Kidney (tissue), 14 donors: ENCODE data around the gene DDX46. TPM values are rescaled to one million over a fixed set of nuclear protein-coding genes. Genes with fewer than 3 reads are reported as not detected.

Experiments
- DNase-seq, 5 donors: peaks; one replicate each; pipeline ENCODE4 v3.0.0-alpha.2; 2013 to 2020
- FAIRE-seq: peaks from 2 replicates; lab custom pipeline; 2012; peaks lifted over from hg19 to GRCh38; lab: Jason Lieb, UNC
- H3K27ac ChIP-seq, 2 donors: one replicate each; pipeline ENCODE4 v1.7.0; 2013; ENCODE audit warnings: low read depth in 2 of 2, low read length in 2 of 2, inconsistent platforms in 1 of 2
- H3K27me3 ChIP-seq: one replicate; pipeline ENCODE4 v1.7.1; 2013; ENCODE audit warnings: low read length, inconsistent platforms; ENCODE audit not compliant: control insufficient read depth, insufficient read depth
- H3K36me3 ChIP-seq, 3 donors: one replicate each; pipeline versions ENCODE4 v1.7.0 to v1.7.1; 2013; ENCODE audit warnings: low read length in 3 of 3, control low read depth in 1 of 3, inconsistent platforms in 1 of 3; ENCODE audit not compliant: insufficient read depth in 3 of 3, control insufficient read depth in 2 of 3
- H3K4me1 ChIP-seq, 3 donors: one replicate each; pipeline versions ENCODE4 v1.7.0 to v1.7.1; 2013; ENCODE audit warnings: low read length in 3 of 3, inconsistent platforms in 1 of 3, low read depth in 1 of 3; ENCODE audit not compliant: control insufficient read depth in 2 of 3, insufficient read depth in 2 of 3
- H3K4me3 ChIP-seq, 3 donors: one replicate each; pipeline versions ENCODE4 v1.7.0 to v1.8.1; 2013; ENCODE audit warnings: low read length in 3 of 3, control low read depth in 1 of 3, inconsistent platforms in 1 of 3
- H3K9ac ChIP-seq, 3 donors: one replicate each; pipeline versions ENCODE4 v1.7.0 to v1.7.1; 2013; ENCODE audit warnings: low read length in 3 of 3, control low read depth in 1 of 3, inconsistent platforms in 1 of 3
- H3K9me3 ChIP-seq, 3 donors: one replicate each; pipeline versions ENCODE4 v1.7.0 to v1.7.1; 2013; ENCODE audit warnings: low read length in 3 of 3, control low read depth in 1 of 3, inconsistent platforms in 1 of 3; ENCODE audit not compliant: control insufficient read depth in 2 of 3, insufficient read depth in 1 of 3
- CTCF ChIP-seq: IDR thresholded peaks from 3 replicates; pipeline ENCODE4 v1.5.1; 2012; ENCODE audit warnings: mild to moderate bottlenecking, moderate library complexity, borderline replicate concordance; ENCODE audit not compliant: insufficient read depth; ENCODE audit errors: extremely low read depth
- intact Hi-C: fragments of 100-400 bp; cut with DNase I; formaldehyde crosslinking; loops from one replicate; pipeline ENCODE4 v1.11.1; 2022
- polyA plus RNA-seq: library from polyadenylated mRNA; stranded (reverse); fragments of 350-450 nt; fragmentation: Illumina TruSeq; extraction: RNeasy Lipid Tissue Mini Kit (QIAGEN cat#74804); gene quantifications from one replicate; pipeline ENCODE4 v1.2.3, GENCODE V29; 2014; ENCODE audit warnings: low read depth, low replicate concordance; ENCODE audit not compliant: insufficient read depth
- total RNA-seq: library from RNA; stranded (reverse); fragmentation: NEBNext Ultra II Directional; extraction: Animal tissue kit (Norgen Biotek cat#: 25700); gene quantifications from one replicate; pipeline ENCODE4 v1.2.1, GENCODE V29; 2021
- donor health status: control.
- donor health status: control.
- donor health status: control.
- donor health status: control.
- donor health status: control.
- donor health status: DM: yes; HTN: yes; CAD: no.
- donor health status: Normal renal cell carcinoma (clear cell type).

DDX46 gene
- total and polyA plus RNA-seq, 2 donors from 2014 or later: 11.3 to 39.7 TPM

DNA sequence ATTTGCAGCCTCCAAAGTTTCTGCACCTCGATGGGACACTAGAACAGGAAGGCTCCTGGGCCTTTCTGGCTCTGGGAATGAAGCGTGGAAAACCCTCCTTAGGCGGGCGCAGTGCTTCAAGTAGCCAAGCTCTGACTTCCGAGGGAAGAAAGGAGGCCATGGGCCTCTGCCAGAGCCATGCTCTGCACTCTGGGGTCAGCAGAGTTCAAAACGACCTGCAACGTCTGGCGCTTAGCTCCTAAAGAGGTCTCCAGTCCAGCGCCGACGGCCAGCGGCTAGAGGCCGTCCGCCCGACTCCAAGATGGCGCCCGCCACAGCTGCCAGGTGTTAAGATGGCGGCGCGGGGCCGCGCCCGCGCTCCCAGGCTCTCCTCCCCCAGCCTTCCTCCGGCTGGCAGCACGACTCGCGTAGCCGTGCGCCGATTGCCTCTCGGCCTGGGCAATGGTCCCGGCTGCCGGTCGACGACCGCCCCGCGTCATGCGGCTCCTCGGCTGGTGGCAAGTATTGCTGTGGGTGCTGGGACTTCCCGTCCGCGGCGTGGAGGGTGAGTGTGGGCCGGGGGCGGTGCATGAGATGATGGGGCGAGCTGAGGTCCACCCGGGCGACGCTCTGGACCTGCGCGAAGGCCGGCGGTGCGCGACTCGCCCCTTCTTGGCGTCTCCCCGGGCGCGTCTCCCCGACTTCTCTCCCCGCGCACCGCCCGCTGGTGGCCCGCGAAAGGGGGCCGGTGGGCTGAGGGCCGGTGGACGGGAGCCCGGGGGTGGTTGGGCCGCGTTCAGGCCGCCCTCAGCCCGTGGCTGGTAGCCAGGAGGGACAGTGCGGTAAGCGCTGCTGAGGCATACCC is 115.6 kb downstream of the DDX46 start, which contains the start of gene TXNDC15:
TXNDC15 (plus strand) TSS at position 385 of the 844 bp plus-strand sequence; CDS start at position 442, 57 bp downstream.
- Histone ChIP-seq H3K9me3 (no peaks in the 10 kb centered on the region), H3K9ac (peak within 1 kb of the TSS; percentile 72 to 91 (median 87)), H3K36me3 (no peaks in the 10 kb centered on the region), H3K27ac (peak within 1 kb of the TSS; percentile 92), H3K4me3 (peak within 1 kb of the TSS; percentile 68 to 96 (median 92)), H3K27me3 (no peaks in the 10 kb centered on the region), H3K4me1 (peaks cover 0 to 4% (median 0%) of the 10 kb centered on the region in 3 donors)
- DNase-seq: peak; percentile 89 to 95 (median 94)
- no peak for TF ChIP-seq CTCF
- FAIRE-seq: no peak
- intact Hi-C loops: no loop called here

GRCh38 chr5:134874831-134875655 is 116.5 kb downstream of the DDX46 start:
- no peak for FAIRE-seq
- H3K4me1 ChIP-seq: peaks cover 0 to 4% (median 0%) of the 10 kb centered on the region in 3 donors

DNA sequence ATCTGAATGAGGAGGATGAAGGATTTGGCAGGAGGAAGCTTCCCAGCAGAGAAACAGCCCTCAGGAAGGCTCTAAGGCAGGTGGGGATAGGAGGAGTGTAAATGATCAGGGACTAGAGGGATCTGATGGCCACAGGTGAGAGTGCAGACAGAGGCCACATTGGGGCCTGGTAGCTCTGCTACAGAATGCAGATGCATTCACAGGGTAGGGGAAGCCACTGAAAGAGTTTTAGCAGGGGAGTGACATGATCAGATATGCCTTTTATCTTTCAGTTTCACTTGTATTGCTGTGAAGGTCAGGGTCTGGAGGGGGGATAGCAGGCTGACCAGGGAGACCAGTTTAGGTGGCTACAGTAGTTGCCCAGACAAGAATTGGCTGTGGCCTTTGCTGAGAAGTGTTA is 118.6 kb downstream of the DDX46 start:
- intact Hi-C loops: no loop called here
- DNase-seq: no peak

More at GRCh38 chr5:134874831-134875655, 116.5 kb downstream of the DDX46 start:
- TF ChIP-seq CTCF: no peak
- Histone ChIP-seq H3K27me3 (no peaks in the 10 kb centered on the region), H3K9ac (peak overlapping the region; percentile 68 to 91 (median 72)), H3K27ac (peak overlapping the region; percentile 92), H3K9me3 (no peaks in the 10 kb centered on the region), H3K4me3 (peak overlapping the region; percentile 68 to 96 (median 92)), H3K36me3 (no peaks in the 10 kb centered on the region)
- DNase-seq: peak; percentile 36 to 87 (median 71)
- intact Hi-C loops: no loop called here

More for the DNA sequence above, 118.6 kb downstream of the DDX46 start:
- no peak for FAIRE-seq
- no peaks in the 10 kb centered on the region for H3K9me3 ChIP-seq
- no peak for TF ChIP-seq CTCF
- no peak overlapping the region for H3K27ac ChIP-seq
- H3K4me1 ChIP-seq: peaks cover 0 to 4% (median 0%) of the 10 kb centered on the region in 3 donors
- peak overlapping the region in 1 of 3 donors; percentile 26 for H3K9ac ChIP-seq
- H3K4me3 ChIP-seq: no peak overlapping the region
- no peaks in the 10 kb centered on the region for H3K27me3 ChIP-seq
- no peaks in the 10 kb centered on the region for H3K36me3 ChIP-seq
